Hepatocyte (in vitro differentiated cells): ENCODE measurements around the gene SNAPC1. TPM values are rescaled to one million over a fixed set of nuclear protein-coding genes. Genes with fewer than 3 reads are reported as not detected.
A peak's percentile ranks its signal among the peaks of the same experiment; 100 is the strongest.

Experiments used
- DNase-seq: peaks from one replicate; pipeline ENCODE4 v3.0.0-alpha.2; 2016; ENCODE audit warnings: low spot score
- H2AFZ ChIP-seq: fragments of 200-600 bp; sonication (generic); 2 replicates; pipeline ENCODE4 v1.6.0; 2016; ENCODE audit warnings: antibody characterized with exemption, mild to moderate bottlenecking
- H3K27ac ChIP-seq: fragments of 200-600 bp; sonication (generic); 2 replicates; pipeline ENCODE4 v1.5.1; 2016; ENCODE audit warnings: mild to moderate bottlenecking
- H3K27me3 ChIP-seq: fragments of 200-600 bp; sonication (generic); 2 replicates; pipeline ENCODE4 v1.6.1; 2016
- H3K36me3 ChIP-seq: fragments of 200-600 bp; sonication (generic); replicated peaks from 2 replicates; pipeline ENCODE4 v1.5.1; 2016; ENCODE audit warnings: low read depth; ENCODE audit not compliant: insufficient read depth
- H3K4me1 ChIP-seq: fragments of 200-600 bp; sonication (generic); 2 replicates; pipeline ENCODE4 v1.5.1; 2016; ENCODE audit warnings: mild to moderate bottlenecking, moderate library complexity; ENCODE audit not compliant: insufficient read depth
- H3K4me2 ChIP-seq: fragments of 200-600 bp; sonication (generic); 2 replicates; pipeline ENCODE4 v1.6.0; 2016
- H3K4me3 ChIP-seq: fragments of 200-600 bp; sonication (generic); 2 replicates; pipeline ENCODE4 v1.5.1; 2016; ENCODE audit warnings: mild to moderate bottlenecking
- H3K79me2 ChIP-seq: fragments of 200-600 bp; sonication (generic); 2 replicates; pipeline ENCODE4 v1.6.0; 2017; ENCODE audit warnings: mild to moderate bottlenecking
- H3K9me2 ChIP-seq: fragments of 200-600 bp; sonication (generic); replicated peaks from 2 replicates; pipeline ENCODE4 v1.6.0; 2017; ENCODE audit warnings: mild to moderate bottlenecking; ENCODE audit not compliant: insufficient read depth
- H3K9me3 ChIP-seq: fragments of 200-600 bp; sonication (generic); 2 replicates; pipeline ENCODE4 v1.5.1; 2016; ENCODE audit warnings: low read depth, mild to moderate bottlenecking
- H4K20me1 ChIP-seq: fragments of 200-600 bp; sonication (generic); 2 replicates; pipeline ENCODE4 v1.6.0; 2016; ENCODE audit warnings: mild to moderate bottlenecking; ENCODE audit not compliant: insufficient read depth, poor library complexity, severe bottlenecking
- EZH2 ChIP-seq: fragments of 200-600 bp; sonication (generic); IDR thresholded peaks from 2 replicates; pipeline ENCODE4 v1.6.1; 2016; ENCODE audit warnings: antibody characterized with exemption, mild to moderate bottlenecking, borderline replicate concordance
- EZH2phosphoT487 ChIP-seq: fragments of 200-600 bp; sonication (generic); IDR thresholded peaks from one replicate; pipeline ENCODE4 v1.6.1; 2018; ENCODE audit warnings: antibody characterized with exemption, mild to moderate bottlenecking, low read depth, moderate library complexity; ENCODE audit not compliant: unreplicated experiment, severe bottlenecking
- WGBS: methylation state at CpG from one replicate; pipeline ENCODE4 v1.1.6; 2016; ENCODE audit warnings: low lambda C conversion rate; ENCODE audit errors: missing lambda C conversion rate; 5-methylcytosine and 5-hydroxymethylcytosine counted together
- polyA plus RNA-seq: library from polyadenylated mRNA; unstranded; fragments of >200 nt; fragmentation: Nextera tagmentation; extraction: Ambion mirVana; gene quantifications from 2 replicates; pipeline ENCODE4 v1.2.1, GENCODE V29; 2016
- total RNA-seq: library from RNA; depleted of rRNA; stranded (reverse); fragments of >200 nt; gene quantifications from 2 replicates; pipeline ENCODE4 v1.2.3, GENCODE V29; 2014
- TF ChIP-seq, protein P1 (sequence below): fragments of 200-600 bp; sonication (generic); IDR thresholded peaks from 2 replicates; pipeline ENCODE4 v1.5.1; 2016; ENCODE audit warnings: antibody characterized with exemption, mild to moderate bottlenecking; ENCODE audit not compliant: poor library complexity

The SNAPC1 gene
- total and polyA plus RNA-seq, 2 experiments from 2014 or later, result 3.4 to 10.5 TPM

DNA sequence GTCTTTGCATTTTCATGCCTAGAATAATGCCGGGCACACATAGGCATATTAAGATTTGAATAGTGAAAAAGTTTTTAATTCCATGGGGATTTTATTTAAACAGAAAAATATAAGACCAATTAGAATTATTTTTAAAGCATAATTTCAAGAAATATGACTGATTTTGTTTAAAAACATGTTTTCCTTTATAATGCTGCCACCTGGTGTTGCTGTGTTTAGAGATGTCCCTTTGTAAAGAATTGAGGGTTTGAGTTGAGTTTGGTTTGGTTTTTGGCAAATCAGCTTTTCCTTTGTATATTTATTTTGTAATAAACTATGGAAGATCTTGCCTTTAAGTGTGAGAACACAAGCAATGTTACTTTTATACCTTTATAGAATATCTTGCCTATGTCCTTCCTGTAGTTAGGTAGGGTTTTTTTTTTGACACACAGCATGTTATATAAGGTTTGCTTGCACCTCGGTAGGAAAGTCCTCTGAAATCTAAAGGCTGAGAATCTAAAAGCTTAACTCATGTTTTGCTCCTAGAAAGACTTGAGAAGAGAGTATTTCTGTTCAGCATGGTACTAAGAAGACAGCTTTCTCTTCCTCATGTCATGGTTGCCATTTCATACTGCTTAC is 31.4 kb upstream of the SNAPC1 start:
- Histone ChIP-seq H3K79me2 (peaks cover 85% of the 10 kb centered on the region), H3K27me3 (no peaks in the 10 kb centered on the region), H3K4me2 (no peak overlapping the region), H3K9me3 (no peaks in the 10 kb centered on the region), H3K27ac (no peak overlapping the region), H4K20me1 (peaks cover 7% of the 10 kb centered on the region), H3K9me2 (no peaks in the 10 kb centered on the region), H2AFZ (no peak overlapping the region), H3K4me3 (no peak overlapping the region), H3K36me3 (peaks cover 9% of the 10 kb centered on the region), H3K4me1 (no peaks in the 10 kb centered on the region)
- WGBS, result 88% methylated on average over 2 of the region's 2 CpGs
- TF ChIP-seq EZH2phosphoT487 (no peak), EZH2 (no peak)
- TF ChIP-seq, protein P1, sequence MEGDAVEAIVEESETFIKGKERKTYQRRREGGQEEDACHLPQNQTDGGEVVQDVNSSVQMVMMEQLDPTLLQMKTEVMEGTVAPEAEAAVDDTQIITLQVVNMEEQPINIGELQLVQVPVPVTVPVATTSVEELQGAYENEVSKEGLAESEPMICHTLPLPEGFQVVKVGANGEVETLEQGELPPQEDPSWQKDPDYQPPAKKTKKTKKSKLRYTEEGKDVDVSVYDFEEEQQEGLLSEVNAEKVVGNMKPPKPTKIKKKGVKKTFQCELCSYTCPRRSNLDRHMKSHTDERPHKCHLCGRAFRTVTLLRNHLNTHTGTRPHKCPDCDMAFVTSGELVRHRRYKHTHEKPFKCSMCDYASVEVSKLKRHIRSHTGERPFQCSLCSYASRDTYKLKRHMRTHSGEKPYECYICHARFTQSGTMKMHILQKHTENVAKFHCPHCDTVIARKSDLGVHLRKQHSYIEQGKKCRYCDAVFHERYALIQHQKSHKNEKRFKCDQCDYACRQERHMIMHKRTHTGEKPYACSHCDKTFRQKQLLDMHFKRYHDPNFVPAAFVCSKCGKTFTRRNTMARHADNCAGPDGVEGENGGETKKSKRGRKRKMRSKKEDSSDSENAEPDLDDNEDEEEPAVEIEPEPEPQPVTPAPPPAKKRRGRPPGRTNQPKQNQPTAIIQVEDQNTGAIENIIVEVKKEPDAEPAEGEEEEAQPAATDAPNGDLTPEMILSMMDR, result peak; percentile 64
- DNase-seq, result no peak

GRCh38 chr14:61733972-61734371 is 28.2 kb upstream of the SNAPC1 start:
- no peak overlapping the region for H2AFZ ChIP-seq
- H3K79me2 ChIP-seq, result peaks cover 78% of the 10 kb centered on the region
- no peak overlapping the region for H3K27ac ChIP-seq
- H3K4me2 ChIP-seq, result no peak overlapping the region
- no peaks in the 10 kb centered on the region for H3K27me3 ChIP-seq
- TF ChIP-seq EZH2phosphoT487 (no peak), EZH2 (no peak)
- TF ChIP-seq, protein P1, result no peak
- WGBS, result 94% methylated on average over 2 of the region's 2 CpGs
- peaks cover 13% of the 10 kb centered on the region for H3K36me3 ChIP-seq
- no peaks in the 10 kb centered on the region for H4K20me1 ChIP-seq
- H3K4me3 ChIP-seq, result no peak overlapping the region
- H3K4me1 ChIP-seq, result no peaks in the 10 kb centered on the region
- no peaks in the 10 kb centered on the region for H3K9me3 ChIP-seq
- no peak for DNase-seq
- no peaks in the 10 kb centered on the region for H3K9me2 ChIP-seq

GRCh38 chr14:61736751-61737150 is 25.5 kb upstream of the SNAPC1 start:
- H2AFZ ChIP-seq, result no peak overlapping the region
- H3K36me3 ChIP-seq, result peaks cover 16% of the 10 kb centered on the region
- TF ChIP-seq EZH2 (no peak), EZH2phosphoT487 (no peak)
- TF ChIP-seq, protein P1, result no peak
- 92% methylated on average over 4 of the region's 4 CpGs for WGBS
- no peak for DNase-seq
- H3K9me2 ChIP-seq, result no peaks in the 10 kb centered on the region
- no peak overlapping the region for H3K4me2 ChIP-seq
- no peak overlapping the region for H3K27ac ChIP-seq
- H3K79me2 ChIP-seq, result peaks cover 60% of the 10 kb centered on the region
- no peaks in the 10 kb centered on the region for H3K4me1 ChIP-seq
- no peaks in the 10 kb centered on the region for H4K20me1 ChIP-seq
- H3K27me3 ChIP-seq, result no peaks in the 10 kb centered on the region
- no peak overlapping the region for H3K4me3 ChIP-seq
- H3K9me3 ChIP-seq, result no peaks in the 10 kb centered on the region
